HepG2 (cell line): ENCODE results near the gene RNASE7. TPM values are rescaled to one million over a fixed set of nuclear protein-coding genes. Genes with fewer than 3 reads are reported as not detected.

Experiments
- AFF4 ChIP-seq: sonication (generic); formaldehyde crosslinking; IDR thresholded peaks from 2 replicates; pipeline ENCODE4 v1.4.0; 2020; ENCODE audit warnings: missing genetic modification reagents
- BCLAF1 ChIP-seq: fragments of 450-650 bp; IDR thresholded peaks from 2 replicates; pipeline ENCODE4 v1.6.1; 2017; ENCODE audit warnings: mild to moderate bottlenecking
- CREB1 ChIP-seq, 2 experiments: fragments of 450-650 bp in 1 of 2; IDR thresholded peaks; 2 replicates each; pipeline ENCODE4 v1.6.1; 2016 to 2017; ENCODE audit warnings: control low read depth in 1 of 2, mild to moderate bottlenecking in 1 of 2, missing compliant biosample characterization in 1 of 2, missing genetic modification characterization in 1 of 2
- ELK4 ChIP-seq: sonication (generic); formaldehyde crosslinking; IDR thresholded peaks from 2 replicates; pipeline ENCODE4 v1.9.0; 2021; ENCODE audit warnings: missing genetic modification reagents, borderline replicate concordance
- GPBP1L1 ChIP-seq: sonication (generic); formaldehyde crosslinking; IDR thresholded peaks from 2 replicates; pipeline ENCODE4 v1.5.0; 2020; ENCODE audit warnings: mild to moderate bottlenecking, missing genetic modification reagents
- MXD3 ChIP-seq: IDR thresholded peaks from 2 replicates; pipeline ENCODE4 v1.6.1; 2016; ENCODE audit warnings: mild to moderate bottlenecking, missing biosample characterization, missing genetic modification reagents
- PPARG ChIP-seq: conservative IDR thresholded peaks from 2 replicates; pipeline ENCODE4 v1.6.1; 2016; ENCODE audit warnings: missing biosample characterization, missing genetic modification reagents
- RNF219 ChIP-seq: sonication (generic); formaldehyde crosslinking; IDR thresholded peaks from 2 replicates; pipeline ENCODE4 v1.5.0; 2020; ENCODE audit warnings: mild to moderate bottlenecking, missing genetic modification reagents
- THAP7 ChIP-seq: sonication (generic); formaldehyde crosslinking; IDR thresholded peaks from 2 replicates; pipeline ENCODE4 v1.8.1; 2023; ENCODE audit warnings: mild to moderate bottlenecking, missing genetic modification reagents
- ZNF235 ChIP-seq: sonication (generic); formaldehyde crosslinking; IDR thresholded peaks from 2 replicates; pipeline ENCODE4 v1.8.1; 2023; ENCODE audit warnings: mild to moderate bottlenecking, missing genetic modification reagents, borderline replicate concordance
- ZNF570 ChIP-seq: sonication (generic); formaldehyde crosslinking; IDR thresholded peaks from 2 replicates; pipeline ENCODE4 v1.4.0; 2020; ENCODE audit warnings: mild to moderate bottlenecking, missing genetic modification reagents, borderline replicate concordance
- ZNF678 ChIP-seq: sonication (generic); formaldehyde crosslinking; IDR thresholded peaks from 2 replicates; pipeline ENCODE4 v1.4.0; 2020; ENCODE audit warnings: mild to moderate bottlenecking, missing genetic modification reagents
- ZNF747 ChIP-seq: sonication (generic); formaldehyde crosslinking; IDR thresholded peaks from 2 replicates; pipeline ENCODE4 v1.8.1; 2023; ENCODE audit warnings: missing genetic modification reagents, mild to moderate bottlenecking, borderline replicate concordance
- ZSCAN31 ChIP-seq: sonication (generic); formaldehyde crosslinking; IDR thresholded peaks from 2 replicates; pipeline ENCODE4 v1.5.0; 2020; ENCODE audit warnings: low read depth, mild to moderate bottlenecking, missing genetic modification reagents
- ZSCAN9 ChIP-seq: IDR thresholded peaks from 2 replicates; pipeline ENCODE4 v1.6.1; 2016; ENCODE audit warnings: borderline replicate concordance
- polyA plus RNA-seq, 8 experiments: library from polyadenylated mRNA; depleted of rRNA in 3 of 8; stranded (reverse) in 7 of 8; unstranded in 1 of 8; fragments of >200 nt; fragmentation: Illumina TruSeq in 4 of 8; extraction: Trizol in 4 of 8; gene quantifications; 2 replicates each; pipeline versions ENCODE4 v1.2.1 to v1.2.3, GENCODE V29; 2011 to 2016; ENCODE audit warnings: low read depth in 4 of 8, missing spikeins in 1 of 8, mixed read lengths in 1 of 8; ENCODE audit not compliant: insufficient read depth in 1 of 8
- total RNA-seq, 5 experiments: library from RNA; depleted of rRNA; stranded (reverse); fragments of >200 nt; fragmentation: Illumina TruSeq; extraction: Trizol; gene quantifications; 2 replicates each; pipeline ENCODE4 v1.2.3, GENCODE V29; 2016; ENCODE audit warnings: low read depth in 1 of 5

RNASE7 gene
- total and polyA plus RNA-seq, 2 of the 13 experiments (the other 11 are each of a cell fraction or from before 2014, with no cell fraction given): 0.04 TPM; not detected in 1

GRCh38 chr14:21023817-21024584 is 18.2 kb upstream of the RNASE7 start (continued):
- no peak for TF ChIP-seq BCLAF1
- TF ChIP-seq RNF219 (CRISPR knock-in tag): no peak
- TF ChIP-seq ZSCAN9: no peak
- no peak for TF ChIP-seq THAP7
- no peak for TF ChIP-seq ZNF747
- TF ChIP-seq ELK4 (CRISPR knock-in tag): no peak
- 0 out of 2 replicates have a peak, but pooled peaks have one; percentile 66 for TF ChIP-seq ZSCAN31
- TF ChIP-seq ZNF570 (CRISPR knock-in tag): no peak
- TF ChIP-seq GPBP1L1: no peak
- TF ChIP-seq MXD3: no peak
- TF ChIP-seq PPARG: no peak
- TF ChIP-seq CREB1 (IDR thresholded peaks at IDR 0.05): no peak
- TF ChIP-seq CREB1 (CRISPR knock-in tag; IDR thresholded peaks at IDR 0.05): no peak
- TF ChIP-seq ZNF235 (CRISPR knock-in tag): no peak
- TF ChIP-seq ZNF678 (CRISPR knock-in tag): no peak
- no peak for TF ChIP-seq AFF4 (CRISPR knock-in tag)
